Measurements from ENCODE around the gene ERN1.

The ERN1 gene

GRCh38 chr17:64083093-64083492, 46.9 kb downstream of the ERN1 start:
- DNase-seq = no peak

- no peak for DNase-seq
Observed at GRCh38 chr17:64081802-64082799, 47.8 kb downstream of the ERN1 start.

- DNase-seq = no peak
Observed at GRCh38 chr17:64080174-64080618, 49.7 kb downstream of the ERN1 start.

- no peak for DNase-seq
Observed at GRCh38 chr17:64077379-64077778, 52.6 kb downstream of the ERN1 start.

- DNase-seq = no peak
Observed at GRCh38 chr17:64075913-64076312, 54.0 kb downstream of the ERN1 start.

DNA sequence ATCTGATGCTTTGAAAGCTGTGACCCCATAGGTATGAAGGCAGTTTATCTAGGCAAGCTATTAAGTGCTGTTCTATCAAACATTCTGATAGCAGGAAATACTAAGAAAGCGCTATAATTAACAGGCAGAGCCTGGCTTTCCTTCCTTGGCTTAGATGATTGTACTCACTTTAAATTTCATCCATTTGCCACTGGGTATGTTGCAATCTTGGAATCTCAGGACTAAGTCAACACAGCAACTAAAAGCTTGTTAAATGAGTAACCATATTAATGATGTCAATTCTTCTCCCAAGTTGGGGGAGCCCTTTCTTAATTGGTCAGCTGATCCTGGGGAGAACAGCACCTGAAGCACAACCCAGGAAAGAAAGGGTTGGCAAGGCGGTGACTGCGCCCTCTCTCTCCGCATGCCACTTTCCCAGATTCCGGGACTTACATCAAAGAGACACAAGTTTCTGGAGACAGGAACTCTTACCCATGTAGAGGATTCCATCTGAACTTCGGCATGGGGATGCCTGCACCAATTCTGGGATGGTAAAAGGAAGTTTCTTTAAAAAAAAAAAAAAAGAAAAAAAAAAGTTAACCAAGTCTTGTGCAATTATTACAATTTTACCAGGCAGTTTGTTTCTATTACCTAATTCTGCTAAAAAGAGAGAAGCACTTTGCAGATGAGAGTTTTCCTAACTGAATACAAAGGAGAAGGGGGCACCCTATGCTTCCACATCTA, 55.1 kb downstream of the ERN1 start:
- no peak for DNase-seq

- no peak for DNase-seq
Observed at GRCh38 chr17:64073771-64074703, 55.9 kb downstream of the ERN1 start.

DNA sequence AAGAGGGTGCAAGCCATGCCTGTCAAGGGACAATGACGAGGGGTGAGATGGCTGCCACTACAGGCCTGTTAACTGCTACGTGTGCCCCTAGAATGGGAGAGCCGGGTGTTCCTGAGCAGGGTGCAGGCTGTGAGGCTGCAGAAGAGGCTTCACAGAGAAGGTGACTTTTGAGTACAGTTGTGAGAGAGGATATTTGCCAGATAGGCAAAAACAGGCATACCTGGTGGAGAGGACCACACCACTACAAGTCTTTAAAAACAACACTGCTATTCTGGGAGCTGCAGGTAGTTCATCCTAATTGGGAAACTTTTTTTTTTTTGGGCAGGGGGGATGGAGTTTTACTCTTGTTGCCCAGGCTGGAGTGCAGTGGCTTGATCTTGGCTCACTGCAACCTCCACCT, 58.8 kb downstream of the ERN1 start:
- DNase-seq = no peak

- DNase-seq = no peak
Observed at GRCh38 chr17:64070213-64070612, 59.7 kb downstream of the ERN1 start.

DNA sequence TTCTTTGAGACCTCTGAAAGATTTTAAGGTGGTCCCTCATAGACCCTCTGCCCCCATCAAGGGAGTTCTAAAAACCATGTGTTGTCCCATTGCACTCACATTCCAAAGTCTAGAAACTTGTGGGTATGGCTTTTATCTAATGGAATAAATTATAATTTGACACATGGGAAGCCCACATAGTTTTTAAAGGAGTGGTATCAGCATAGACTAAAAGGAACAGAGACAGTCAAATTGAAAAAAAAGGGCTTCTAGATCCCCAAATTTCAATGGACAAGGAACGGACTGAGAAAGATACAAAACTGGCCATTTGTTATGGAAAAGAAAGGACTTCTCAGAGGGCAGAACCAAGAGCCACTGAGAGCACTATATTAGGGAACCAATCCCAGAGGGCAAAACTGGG, 60.8 kb downstream of the ERN1 start:
- no peak for DNase-seq

DNA sequence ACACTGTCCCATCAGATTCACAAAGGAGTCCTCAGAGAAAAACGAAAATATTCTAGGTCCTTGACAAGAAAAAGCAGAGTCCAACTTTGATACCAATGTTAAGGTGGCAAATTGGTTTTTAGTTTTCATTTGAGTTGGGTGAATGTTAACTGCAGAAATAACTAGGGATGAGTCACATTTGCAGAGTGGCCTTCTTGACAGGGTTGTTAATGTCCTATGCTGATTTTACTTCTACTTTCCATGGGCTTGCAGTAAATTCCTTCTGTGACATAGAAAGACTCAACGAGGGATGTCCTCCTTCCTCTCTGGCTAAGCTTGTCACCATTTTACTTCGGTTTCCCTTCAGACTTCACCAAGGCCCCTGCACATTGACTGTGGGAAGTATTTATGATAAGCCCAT, 62.3 kb downstream of the ERN1 start:
- DNase-seq = no peak

GRCh38 chr17:64066716-64067115, 63.2 kb downstream of the ERN1 start:
- no peak for DNase-seq

DNA sequence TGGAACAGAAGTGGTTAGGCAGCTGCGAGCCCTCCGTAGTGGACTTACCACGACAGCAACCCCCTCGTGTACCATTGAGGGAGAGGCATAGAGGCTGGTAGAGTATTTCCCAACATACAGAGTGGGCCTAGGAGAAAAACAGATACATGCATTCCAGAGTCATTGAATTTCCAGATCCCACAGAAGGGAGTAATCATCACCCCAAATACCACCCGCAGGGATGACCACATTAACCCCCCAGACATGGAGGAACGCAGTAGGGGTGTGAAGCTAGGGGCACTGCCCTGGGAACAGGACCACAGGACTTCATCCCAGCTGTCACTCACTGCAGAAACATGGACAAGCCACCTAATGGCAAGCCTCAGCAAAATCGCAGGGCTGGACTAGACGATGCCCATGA, 64.8 kb downstream of the ERN1 start:
- no peak for DNase-seq

GRCh38 chr17:64064331-64064730, 65.6 kb downstream of the ERN1 start:
- no peak for DNase-seq

DNA sequence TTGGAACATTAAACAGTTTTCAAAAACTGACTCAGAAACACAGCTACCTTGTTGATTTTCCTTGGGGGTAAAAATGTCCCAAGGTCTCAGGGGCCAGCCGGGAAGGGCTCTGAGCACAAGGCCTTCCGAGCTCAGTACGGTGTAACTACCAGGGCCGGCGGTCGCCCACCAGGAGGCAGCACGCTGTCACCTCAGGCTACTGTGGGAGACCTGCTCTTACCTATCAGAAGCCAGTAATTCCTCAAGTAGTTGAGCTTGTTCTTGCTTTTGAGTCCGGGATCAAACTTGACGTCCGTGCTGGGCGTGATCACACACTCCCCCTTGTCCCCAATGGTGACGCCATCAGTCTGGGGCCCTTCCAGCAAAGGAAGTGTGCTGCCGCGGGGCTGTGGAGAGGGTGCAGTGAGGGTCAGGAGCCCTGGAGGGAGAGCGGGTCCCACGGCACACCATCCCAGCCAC, 66.1 kb downstream of the ERN1 start:
- peak; percentile 64 for DNase-seq

- DNase-seq = no peak
Observed at GRCh38 chr17:64063088-64063487, 66.9 kb downstream of the ERN1 start.

DNA sequence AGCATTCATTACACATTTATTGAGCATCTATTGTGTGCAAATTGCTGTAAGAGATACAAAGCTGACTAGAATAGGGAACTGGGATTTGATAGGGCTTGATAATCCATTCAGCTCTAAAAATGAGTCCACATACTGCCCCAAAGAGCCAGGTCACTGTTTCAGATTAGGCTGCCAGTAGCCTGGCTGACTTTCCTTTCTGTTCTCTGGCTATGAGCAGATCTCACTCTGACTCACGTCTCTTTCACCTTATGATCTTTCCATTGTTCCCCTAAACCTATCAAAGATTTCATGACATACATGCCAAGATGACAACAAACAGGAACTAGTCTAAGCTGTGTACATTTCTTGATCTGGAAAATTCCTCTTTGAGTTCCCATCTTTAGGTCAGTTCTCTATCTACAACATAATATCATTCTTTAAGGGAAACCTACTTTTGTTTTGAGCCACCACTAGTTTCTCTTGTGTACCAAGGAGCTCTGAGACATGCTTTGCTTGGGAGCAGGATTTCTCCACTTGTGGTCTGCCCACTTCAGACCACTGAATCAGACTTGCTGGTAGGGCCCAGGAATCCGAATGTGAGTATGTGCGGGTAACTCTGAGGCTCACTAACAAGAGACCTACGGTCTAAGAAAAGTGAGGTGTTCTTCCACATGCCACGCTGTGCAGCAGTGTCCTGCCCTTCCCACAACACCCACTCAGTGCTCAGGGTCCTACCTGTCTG, 68.6 kb downstream of the ERN1 start:
- no peak for DNase-seq

- DNase-seq = no peak
Observed at GRCh38 chr17:64060331-64060730, 69.6 kb downstream of the ERN1 start.

GRCh38 chr17:64059756-64060155, 70.2 kb downstream of the ERN1 start:
- no peak for DNase-seq

- DNase-seq = no peak
Observed at GRCh38 chr17:64058621-64059020, 71.3 kb downstream of the ERN1 start.

GRCh38 chr17:64057701-64058263, 72.2 kb downstream of the ERN1 start:
- DNase-seq = no peak

Measured in stimulated activated CD4-positive, alpha-beta T cell treated with anti-CD3 and anti-CD28 coated beads, Interleukin-4, amount 100 ng/mL, for 1 hour (primary cell).